ENCODE measurements around the gene CSMD2.

CSMD2 gene

GRCh38 chr1:33727310-33727709 is 437.7 kb downstream of the CSMD2 start:
- DNase-seq = no peak

DNA sequence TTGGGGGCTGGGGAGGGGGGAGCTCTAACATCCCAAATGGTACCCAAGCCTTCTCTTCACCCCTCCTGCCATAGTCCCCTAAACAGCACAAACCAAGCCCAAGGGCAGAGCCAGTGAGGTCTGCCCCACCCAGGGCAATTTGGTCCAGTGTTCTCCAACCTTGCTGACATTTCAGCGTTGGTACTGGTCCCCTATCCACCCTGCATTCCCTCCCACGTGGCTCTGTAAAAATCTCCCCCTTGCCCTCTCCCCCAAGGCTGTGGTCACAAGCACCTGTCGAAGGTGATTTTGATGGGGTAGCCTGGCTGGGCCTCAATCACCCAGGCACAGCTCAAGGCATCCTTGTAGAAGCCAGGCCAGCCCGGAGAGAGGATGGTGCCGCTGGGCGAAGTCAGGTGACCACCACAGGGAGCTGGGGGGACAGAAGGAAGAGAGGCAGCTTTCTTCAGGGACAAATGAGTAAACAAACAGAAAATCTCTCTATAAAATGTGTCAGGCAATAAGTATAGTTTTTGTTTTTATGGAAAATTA is 438.7 kb downstream of the CSMD2 start:
- no peak for DNase-seq

DNA sequence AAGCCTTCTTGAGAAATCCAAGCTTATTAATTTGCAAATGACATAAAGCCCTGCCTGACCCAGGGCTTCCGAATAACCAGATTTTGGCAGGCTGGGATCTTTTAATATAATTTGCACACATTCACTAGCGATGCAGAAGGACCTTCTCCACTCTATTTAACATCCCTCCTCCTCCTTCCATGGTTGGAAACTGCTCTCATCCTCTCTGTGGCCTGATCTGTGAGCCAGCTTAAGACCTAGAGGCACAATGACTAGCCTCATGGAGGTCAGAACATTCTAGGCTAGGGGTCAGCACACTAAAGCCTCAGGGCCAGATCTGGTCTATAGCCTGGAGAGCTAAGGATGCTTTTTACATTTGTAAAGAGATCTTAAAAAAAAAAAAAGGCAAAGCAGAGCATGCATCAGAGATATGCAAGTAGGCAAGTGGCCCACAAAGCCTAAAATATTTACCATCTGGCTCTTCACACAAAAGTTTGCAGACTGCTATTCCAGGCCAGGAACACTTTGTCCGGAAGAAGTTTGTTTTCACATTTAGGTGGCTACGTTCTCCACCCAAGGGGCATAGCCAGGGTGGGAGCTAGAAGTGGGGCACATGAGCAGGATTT is 439.4 kb downstream of the CSMD2 start:
- no peak for DNase-seq

GRCh38 chr1:33725037-33725436 is 440.0 kb downstream of the CSMD2 start:
- DNase-seq = no peak

- no peak for DNase-seq
Observed at GRCh38 chr1:33724348-33724747, 440.7 kb downstream of the CSMD2 start.

DNA sequence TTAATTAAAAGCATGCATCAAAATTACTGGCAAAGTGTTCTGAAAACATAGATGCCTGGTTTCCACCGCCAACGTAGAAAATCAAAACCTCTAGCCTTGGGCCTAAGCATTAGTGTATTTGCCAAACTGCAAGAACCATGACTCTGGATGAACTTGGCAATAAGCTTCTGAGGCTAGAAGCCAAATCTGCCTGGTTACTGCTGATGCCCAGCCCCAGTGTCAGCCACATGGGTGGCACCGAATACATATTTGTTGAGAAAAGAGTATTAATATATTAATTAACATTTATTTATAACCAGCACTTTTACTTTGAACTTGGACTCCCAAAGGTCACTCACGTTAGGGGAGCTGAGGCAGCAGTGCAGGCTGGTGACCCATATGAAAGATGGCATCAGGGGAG is 441.8 kb downstream of the CSMD2 start:
- no peak for DNase-seq

DNA sequence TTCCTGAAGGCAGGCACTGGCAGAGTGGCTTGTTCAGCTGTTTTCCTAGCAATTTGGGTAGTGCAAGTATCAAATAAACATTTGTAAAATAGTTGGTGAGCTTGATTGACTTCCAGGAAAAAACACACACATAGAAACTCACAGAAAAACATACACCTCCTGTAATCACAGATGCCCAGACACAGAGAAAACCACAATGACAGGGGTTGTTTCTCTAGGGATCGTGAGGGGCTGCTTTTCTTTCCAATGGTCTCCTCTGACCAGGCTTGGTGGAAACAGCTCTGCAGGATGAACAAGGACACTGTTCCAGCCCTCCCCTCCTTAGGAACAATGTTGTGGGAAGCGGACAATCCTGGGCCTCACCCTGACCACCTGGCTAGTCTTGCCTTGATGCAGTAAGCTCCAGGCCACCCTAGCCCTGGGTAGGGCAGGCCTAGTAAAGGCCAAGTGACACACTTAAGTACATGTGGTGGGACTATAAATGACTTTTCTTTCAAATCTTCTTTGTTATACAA is 443.7 kb downstream of the CSMD2 start:
- DNase-seq = no peak

- DNase-seq = no peak
Observed at GRCh38 chr1:33719771-33720670, 445.0 kb downstream of the CSMD2 start.

DNA sequence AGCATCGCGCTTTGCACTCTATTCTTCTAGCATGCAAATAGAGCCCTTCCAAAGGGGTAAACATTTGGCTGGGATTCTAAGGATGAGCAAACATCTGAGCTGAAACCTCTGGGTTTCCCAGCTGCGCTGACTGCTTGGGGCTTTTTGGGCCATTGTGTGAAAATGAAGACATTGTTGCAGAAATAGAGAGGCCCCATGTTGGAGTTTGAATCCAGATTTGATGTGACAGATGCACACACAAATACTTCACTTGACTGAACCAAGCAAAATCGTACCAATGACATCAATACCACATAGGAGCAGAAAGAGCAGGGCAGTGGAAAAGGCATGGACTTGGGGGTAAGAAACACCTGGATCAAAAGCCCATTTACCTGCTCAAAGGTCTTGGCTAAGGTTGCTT is 445.7 kb downstream of the CSMD2 start:
- DNase-seq = no peak

DNA sequence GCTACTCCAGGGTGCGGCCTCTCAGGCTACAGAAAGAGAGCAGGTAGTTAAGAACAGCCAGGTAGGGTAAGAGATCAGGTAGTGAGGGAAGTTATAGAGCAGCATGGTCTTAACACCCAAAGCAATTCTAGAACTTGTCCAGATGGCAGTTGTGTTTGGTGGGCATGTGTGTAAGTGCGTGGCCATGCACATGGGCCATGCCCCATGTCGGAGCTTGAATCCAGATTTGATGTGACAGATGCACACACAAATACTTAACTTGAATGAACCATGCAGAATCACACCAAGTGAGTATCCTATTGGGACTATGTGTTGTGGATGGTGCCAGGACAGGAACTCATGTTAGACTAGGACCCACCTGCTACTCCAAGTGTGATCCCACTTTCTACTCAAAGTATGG is 446.8 kb downstream of the CSMD2 start:
- no peak for DNase-seq

DNA sequence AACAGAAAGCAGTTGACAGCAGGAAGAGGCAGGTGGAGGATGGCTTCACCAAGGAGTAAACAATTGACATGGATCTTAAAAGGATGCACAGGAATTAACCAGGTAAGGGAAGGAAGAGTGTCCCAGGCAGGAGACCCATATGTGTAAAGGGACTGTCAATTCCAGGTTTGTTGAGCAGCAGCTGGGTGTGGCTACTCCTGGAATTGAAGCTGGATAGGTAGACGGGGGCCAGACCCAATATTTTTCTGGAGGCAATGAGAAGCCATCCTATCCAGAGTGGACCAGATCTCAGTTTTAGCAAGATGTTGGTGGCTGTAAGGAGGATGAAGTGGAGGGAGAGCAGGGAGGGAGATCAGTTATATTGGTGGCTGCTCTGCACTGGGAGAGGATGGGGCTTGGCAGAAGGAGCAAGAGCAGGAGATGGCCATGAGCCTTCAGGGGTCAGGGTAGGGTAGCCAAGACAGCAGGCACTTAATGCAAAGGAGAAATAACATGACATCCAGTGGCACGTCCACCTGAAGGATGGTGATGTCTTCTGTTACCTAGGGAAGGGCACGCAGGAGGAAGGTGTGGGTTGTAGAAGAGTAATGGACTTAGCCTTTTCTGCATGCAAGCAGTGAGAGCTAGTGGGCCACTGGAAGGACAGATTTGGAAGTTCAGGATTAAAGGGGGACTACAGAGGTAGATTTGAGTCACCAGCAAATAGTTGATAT is 447.9 kb downstream of the CSMD2 start:
- no peak for DNase-seq

GRCh38 chr1:33715195-33715811 is 449.7 kb downstream of the CSMD2 start:
- DNase-seq = no peak

GRCh38 chr1:33714421-33714820 is 450.6 kb downstream of the CSMD2 start:
- DNase-seq = no peak

DNA sequence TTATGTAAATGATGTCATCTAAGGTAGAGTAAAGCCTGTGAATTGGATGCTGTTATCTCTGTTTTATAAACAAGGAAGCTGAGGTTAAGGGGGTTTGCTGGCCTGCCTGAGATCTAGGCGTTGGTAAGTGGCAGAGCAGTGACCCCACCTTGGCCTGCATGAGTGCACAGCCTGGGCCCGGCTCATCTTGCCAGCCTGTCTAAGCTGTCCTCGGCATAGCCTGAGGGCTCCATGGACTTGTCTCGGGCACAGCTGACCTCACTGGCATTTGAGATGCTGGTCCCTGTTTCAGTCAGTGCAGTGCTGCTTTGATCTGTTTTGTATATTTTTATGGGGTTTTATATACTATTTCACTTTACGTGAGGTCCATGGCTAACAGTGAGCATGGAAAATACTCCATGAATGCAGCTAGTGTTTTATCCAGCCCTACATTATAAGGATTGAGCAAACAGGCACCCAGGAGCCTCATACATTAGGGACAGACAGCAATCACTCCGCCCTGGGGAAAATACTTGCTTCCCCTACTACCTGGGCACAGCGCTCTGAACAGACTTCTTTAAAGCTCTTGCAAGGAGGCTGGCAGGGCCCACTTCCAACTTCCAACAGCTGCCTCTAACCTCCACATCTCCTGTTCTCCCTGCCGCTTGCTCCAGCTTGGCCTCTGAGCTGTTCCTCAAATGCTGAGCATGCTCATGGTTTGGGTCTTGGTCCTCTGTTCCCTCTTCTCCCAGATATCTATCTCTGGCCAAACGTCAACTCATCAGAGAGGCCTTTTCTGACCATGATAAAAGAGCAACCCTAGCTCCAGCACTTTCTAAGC is 451.8 kb downstream of the CSMD2 start:
- no peak for DNase-seq

DNA sequence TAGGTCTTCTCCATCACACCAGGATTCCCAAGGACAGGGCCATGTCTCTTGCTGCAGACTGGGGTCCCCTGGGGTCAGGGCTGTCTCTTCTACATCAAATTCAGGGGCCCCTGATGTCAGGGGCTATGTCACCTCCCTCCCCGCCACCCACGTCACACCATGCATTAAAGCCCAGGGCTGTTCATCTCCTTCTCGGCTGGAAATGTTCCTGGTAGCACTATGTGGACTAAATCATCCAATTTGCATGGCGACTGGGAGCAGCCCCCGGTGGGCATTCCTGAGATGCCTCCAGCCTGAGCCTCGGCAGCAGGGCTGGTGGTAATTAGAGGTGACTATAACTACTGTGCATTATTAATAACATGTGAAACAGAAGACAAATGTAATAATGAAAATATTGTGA is 452.8 kb downstream of the CSMD2 start:
- DNase-seq = no peak

- no peak for DNase-seq
Observed at GRCh38 chr1:33711511-33711910, 453.5 kb downstream of the CSMD2 start.

DNA sequence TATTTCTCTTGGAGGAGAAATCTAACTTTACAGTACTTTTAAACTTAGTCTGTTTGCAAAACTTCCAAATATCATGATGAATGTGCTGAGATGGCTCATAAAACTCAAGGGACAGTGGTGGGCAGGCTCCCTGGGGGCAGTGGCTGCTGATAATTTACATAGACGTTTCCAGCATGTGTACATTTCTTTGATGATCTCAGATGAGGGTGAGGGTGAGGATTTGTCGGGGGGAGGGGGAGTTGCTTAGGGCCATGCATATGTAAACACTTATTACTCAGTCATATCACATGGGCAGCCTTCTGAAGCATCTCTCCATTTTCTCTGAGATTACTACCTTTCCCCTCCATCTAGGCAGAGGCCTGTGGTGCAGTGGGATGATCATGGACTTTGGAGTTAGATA is 454.1 kb downstream of the CSMD2 start:
- DNase-seq = no peak

GRCh38 chr1:33709783-33710718 is 455.0 kb downstream of the CSMD2 start:
- DNase-seq = no peak

GRCh38 chr1:33709174-33709782 is 455.8 kb downstream of the CSMD2 start:
- DNase-seq = no peak

GRCh38 chr1:33706634-33707255 is 458.3 kb downstream of the CSMD2 start:
- DNase-seq = no peak
